ENCODE data around the gene GPC1.

GPC1 gene

DNA sequence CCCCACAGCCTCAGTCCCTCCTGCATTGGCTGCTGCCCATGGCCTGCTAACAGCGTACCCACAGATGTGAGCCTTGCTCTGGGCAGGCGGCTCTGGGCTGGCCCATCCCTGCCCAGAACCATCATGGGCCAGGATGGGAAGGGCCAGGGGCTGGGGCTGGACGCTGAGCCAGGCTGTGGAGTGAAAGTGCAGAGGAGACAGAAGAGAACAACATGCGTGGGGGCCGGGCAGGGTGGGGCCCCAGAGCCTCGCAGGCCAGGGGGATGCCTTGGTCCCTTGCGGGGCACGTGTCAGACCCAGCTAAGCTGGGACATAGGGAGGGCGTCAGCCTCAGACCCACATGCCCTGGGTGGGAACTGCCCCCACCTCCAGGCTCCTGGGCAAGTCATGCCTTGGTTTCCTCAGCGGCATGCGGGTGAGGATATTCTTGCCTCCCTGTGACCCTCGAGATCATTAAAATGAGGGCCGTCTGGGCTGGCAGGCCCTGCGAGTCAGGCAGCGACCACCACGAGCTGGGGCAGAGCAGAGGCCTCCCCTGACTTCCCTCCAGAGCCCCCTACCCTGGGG is 27.3 kb downstream of the GPC1 start:
- 95% methylated on average over 16 of the region's 16 CpGs for WGBS, 2 experiments
- Histone ChIP-seq H3K27ac (ENCODE audit: insufficient read depth, low read depth, low read length, poor library complexity, severe bottlenecking) (no peak overlapping the region), H3K27me3 (ENCODE audit: control insufficient read depth, insufficient read depth, low read length, poor library complexity, severe bottlenecking) (no peaks in the 10 kb centered on the region), H3K4me1 (ENCODE audit: control insufficient read depth, insufficient read depth, low read length) (peaks cover 25% of the 10 kb centered on the region), H3K9me3 (ENCODE audit: control insufficient read depth, low read length) (no peaks in the 10 kb centered on the region), H3K36me3 (ENCODE audit: control insufficient read depth, insufficient read depth, low read length) (peaks cover 11% of the 10 kb centered on the region), H3K4me3 (ENCODE audit: insufficient read depth, low read depth, low read length) (no peak overlapping the region)

DNA sequence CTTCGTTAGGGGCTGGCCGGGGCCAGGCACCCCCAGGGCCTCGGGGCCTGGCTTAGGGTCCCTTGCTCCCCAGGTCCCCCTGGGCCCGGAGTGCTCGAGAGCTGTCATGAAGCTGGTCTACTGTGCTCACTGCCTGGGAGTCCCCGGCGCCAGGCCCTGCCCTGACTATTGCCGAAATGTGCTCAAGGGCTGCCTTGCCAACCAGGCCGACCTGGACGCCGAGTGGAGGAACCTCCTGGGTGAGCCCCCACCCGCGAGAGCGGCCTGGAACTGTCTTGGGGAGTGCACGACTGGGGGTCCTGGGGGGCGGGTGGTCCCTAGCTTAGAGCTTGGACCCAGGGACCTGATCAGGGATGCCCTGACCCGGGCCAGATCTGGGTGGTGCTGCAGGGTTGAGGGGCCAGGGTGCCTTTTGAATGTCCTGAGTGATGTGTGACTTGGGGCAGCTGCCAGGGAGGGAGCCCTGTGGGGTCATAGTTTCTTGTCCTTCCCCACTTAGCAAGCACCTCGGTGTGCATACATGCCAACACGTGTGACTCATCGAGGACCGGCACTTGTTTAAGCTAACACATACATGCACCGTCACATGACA is 27.9 kb downstream of the GPC1 start:
- Histone ChIP-seq H3K27ac (ENCODE audit: insufficient read depth, low read depth, low read length, poor library complexity, severe bottlenecking) (no peak overlapping the region), H3K9me3 (ENCODE audit: control insufficient read depth, low read length) (no peaks in the 10 kb centered on the region), H3K27me3 (ENCODE audit: control insufficient read depth, insufficient read depth, low read length, poor library complexity, severe bottlenecking) (no peaks in the 10 kb centered on the region), H3K4me1 (ENCODE audit: control insufficient read depth, insufficient read depth, low read length) (peaks cover 20% of the 10 kb centered on the region), H3K4me3 (ENCODE audit: insufficient read depth, low read depth, low read length) (no peak overlapping the region), H3K36me3 (ENCODE audit: control insufficient read depth, insufficient read depth, low read length) (peaks cover 11% of the 10 kb centered on the region)
- 91 to 92% methylated on average over 22 of the region's 22 CpGs for WGBS, 2 experiments

DNA sequence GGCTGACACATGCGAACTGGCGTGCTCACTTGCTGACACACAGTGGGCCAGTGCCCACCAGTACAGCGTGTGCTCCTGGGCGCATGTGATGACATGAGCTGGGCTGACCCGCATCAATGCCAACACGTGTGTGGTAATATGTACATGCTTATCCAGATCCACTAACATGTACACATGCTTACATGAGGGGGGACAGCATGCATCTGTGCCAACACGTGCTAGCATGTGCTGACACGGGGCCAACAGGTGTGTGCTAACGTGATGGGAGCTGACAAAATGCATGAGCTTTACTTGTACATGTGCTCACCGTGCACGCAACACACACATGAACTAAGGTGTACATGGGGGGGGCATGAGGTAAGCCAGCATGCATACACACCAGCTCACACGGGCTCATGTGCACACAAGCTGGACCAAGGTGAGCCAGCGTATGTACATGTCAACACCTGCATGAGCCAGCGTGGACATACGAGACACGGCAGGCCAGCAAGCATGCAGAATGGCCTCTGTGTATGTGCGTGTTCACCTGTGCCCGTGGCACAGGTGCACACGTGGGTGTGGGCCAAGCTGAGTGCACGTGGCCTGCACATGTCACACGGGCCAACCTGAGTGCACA is 28.5 kb downstream of the GPC1 start:
- WGBS, 2 experiments = 96% methylated on average over 21 of the region's 21 CpGs
- Histone ChIP-seq H3K4me1 (ENCODE audit: control insufficient read depth, insufficient read depth, low read length) (peaks cover 14% of the 10 kb centered on the region), H3K27ac (ENCODE audit: insufficient read depth, low read depth, low read length, poor library complexity, severe bottlenecking) (no peak overlapping the region), H3K4me3 (ENCODE audit: insufficient read depth, low read depth, low read length) (no peak overlapping the region), H3K36me3 (ENCODE audit: control insufficient read depth, insufficient read depth, low read length) (peaks cover 11% of the 10 kb centered on the region), H3K9me3 (ENCODE audit: control insufficient read depth, low read length) (no peaks in the 10 kb centered on the region), H3K27me3 (ENCODE audit: control insufficient read depth, insufficient read depth, low read length, poor library complexity, severe bottlenecking) (no peaks in the 10 kb centered on the region)

DNA sequence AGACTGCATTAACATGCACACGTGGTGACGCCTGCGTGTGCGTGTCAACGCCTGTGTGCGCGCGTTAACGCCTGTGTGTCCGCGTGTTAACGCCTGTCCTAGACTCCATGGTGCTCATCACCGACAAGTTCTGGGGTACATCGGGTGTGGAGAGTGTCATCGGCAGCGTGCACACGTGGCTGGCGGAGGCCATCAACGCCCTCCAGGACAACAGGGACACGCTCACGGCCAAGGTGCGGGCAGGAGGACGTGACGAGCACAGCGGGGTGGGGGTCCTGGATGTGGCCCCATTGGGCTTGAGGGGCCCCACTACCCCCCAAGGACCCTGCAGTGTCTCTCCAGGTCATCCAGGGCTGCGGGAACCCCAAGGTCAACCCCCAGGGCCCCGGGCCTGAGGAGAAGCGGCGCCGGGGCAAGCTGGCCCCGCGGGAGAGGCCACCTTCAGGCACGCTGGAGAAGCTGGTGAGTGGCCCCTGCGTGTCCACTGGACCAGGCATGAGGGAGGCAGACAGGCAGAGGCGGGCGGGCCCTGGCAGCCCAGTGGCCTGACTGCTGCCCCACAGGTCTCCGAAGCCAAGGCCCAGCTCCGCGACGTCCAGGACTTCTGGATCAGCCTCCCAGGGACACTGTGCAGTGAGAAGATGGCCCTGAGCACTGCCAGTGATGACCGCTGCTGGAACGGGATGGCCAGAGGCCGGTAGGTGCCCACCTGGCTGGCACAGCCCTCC is 29.2 kb downstream of the GPC1 start:
- no peak overlapping the region for H3K4me3 ChIP-seq (ENCODE audit: insufficient read depth, low read depth, low read length)
- 84 to 85% methylated on average over 43 of the region's 43 CpGs for WGBS, 2 experiments
- H3K9me3 ChIP-seq (ENCODE audit: control insufficient read depth, low read length) = no peaks in the 10 kb centered on the region
- peaks cover 11% of the 10 kb centered on the region for H3K36me3 ChIP-seq (ENCODE audit: control insufficient read depth, insufficient read depth, low read length)
- peaks cover 8% of the 10 kb centered on the region for H3K4me1 ChIP-seq (ENCODE audit: control insufficient read depth, insufficient read depth, low read length)
- no peaks in the 10 kb centered on the region for H3K27me3 ChIP-seq (ENCODE audit: control insufficient read depth, insufficient read depth, low read length, poor library complexity, severe bottlenecking)
- H3K27ac ChIP-seq (ENCODE audit: insufficient read depth, low read depth, low read length, poor library complexity, severe bottlenecking) = no peak overlapping the region

DNA sequence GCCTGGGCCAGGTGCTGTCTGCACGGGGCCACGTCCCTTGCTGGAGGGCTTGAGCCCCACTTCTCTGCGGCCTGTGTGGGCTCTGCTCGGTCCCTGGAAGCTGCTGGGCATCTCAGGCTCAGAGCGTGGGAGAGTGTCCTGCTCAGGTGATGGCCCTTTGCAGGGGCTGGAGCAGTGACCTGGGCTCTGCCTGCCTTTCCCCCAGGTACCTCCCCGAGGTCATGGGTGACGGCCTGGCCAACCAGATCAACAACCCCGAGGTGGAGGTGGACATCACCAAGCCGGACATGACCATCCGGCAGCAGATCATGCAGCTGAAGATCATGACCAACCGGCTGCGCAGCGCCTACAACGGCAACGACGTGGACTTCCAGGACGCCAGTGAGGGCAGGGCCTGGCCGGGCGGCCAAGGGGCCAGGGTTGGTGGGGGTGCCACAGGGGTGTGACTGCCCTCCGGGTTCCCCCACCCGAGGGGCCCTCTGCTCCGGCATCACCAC is 29.9 kb downstream of the GPC1 start:
- WGBS, 2 experiments = 95% methylated on average over 22 of the region's 22 CpGs
- Histone ChIP-seq H3K9me3 (ENCODE audit: control insufficient read depth, low read length) (no peaks in the 10 kb centered on the region), H3K36me3 (ENCODE audit: control insufficient read depth, insufficient read depth, low read length) (peaks cover 11% of the 10 kb centered on the region), H3K27me3 (ENCODE audit: control insufficient read depth, insufficient read depth, low read length, poor library complexity, severe bottlenecking) (no peaks in the 10 kb centered on the region), H3K4me1 (ENCODE audit: control insufficient read depth, insufficient read depth, low read length) (peaks cover 1% of the 10 kb centered on the region), H3K4me3 (ENCODE audit: insufficient read depth, low read depth, low read length) (no peak overlapping the region), H3K27ac (ENCODE audit: insufficient read depth, low read depth, low read length, poor library complexity, severe bottlenecking) (no peak overlapping the region)

DNA sequence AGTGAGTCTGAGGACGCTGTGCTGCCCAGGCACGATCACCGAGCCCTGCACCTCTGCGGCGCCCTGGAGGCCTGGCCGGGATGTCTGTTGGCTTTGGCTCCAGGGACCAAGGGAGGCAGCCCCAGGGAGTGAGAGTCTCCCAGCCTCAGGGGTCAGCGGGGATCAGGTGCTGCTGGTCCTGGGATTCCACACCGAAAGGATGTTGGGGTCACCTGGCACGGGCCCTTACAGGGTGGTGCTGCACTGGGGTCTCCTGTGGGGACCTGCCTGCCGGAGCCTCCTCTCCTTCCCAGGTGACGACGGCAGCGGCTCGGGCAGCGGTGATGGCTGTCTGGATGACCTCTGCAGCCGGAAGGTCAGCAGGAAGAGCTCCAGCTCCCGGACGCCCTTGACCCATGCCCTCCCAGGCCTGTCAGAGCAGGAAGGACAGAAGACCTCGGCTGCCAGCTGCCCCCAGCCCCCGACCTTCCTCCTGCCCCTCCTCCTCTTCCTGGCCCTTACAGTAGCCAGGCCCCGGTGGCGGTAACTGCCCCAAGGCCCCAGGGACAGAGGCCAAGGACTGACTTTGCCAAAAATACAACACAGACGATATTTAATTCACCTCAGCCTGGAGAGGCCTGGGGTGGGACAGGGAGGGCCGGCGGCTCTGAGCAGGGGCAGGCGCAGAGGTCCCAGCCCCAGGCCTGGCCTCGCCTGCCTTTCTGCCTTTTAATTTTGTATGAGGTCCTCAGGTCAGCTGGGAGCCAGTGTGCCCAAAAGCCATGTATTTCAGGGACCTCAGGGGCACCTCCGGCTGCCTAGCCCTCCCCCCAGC is 30.5 kb downstream of the GPC1 start:
- Histone ChIP-seq H3K4me3 (ENCODE audit: insufficient read depth, low read depth, low read length) (no peak overlapping the region), H3K27me3 (ENCODE audit: control insufficient read depth, insufficient read depth, low read length, poor library complexity, severe bottlenecking) (no peaks in the 10 kb centered on the region), H3K27ac (ENCODE audit: insufficient read depth, low read depth, low read length, poor library complexity, severe bottlenecking) (no peak overlapping the region), H3K9me3 (ENCODE audit: control insufficient read depth, low read length) (no peaks in the 10 kb centered on the region), H3K36me3 (ENCODE audit: control insufficient read depth, insufficient read depth, low read length) (peaks cover 11% of the 10 kb centered on the region), H3K4me1 (ENCODE audit: control insufficient read depth, insufficient read depth, low read length) (no peaks in the 10 kb centered on the region)
- 86 to 87% methylated on average over 28 of the region's 28 CpGs for WGBS, 2 experiments

DNA sequence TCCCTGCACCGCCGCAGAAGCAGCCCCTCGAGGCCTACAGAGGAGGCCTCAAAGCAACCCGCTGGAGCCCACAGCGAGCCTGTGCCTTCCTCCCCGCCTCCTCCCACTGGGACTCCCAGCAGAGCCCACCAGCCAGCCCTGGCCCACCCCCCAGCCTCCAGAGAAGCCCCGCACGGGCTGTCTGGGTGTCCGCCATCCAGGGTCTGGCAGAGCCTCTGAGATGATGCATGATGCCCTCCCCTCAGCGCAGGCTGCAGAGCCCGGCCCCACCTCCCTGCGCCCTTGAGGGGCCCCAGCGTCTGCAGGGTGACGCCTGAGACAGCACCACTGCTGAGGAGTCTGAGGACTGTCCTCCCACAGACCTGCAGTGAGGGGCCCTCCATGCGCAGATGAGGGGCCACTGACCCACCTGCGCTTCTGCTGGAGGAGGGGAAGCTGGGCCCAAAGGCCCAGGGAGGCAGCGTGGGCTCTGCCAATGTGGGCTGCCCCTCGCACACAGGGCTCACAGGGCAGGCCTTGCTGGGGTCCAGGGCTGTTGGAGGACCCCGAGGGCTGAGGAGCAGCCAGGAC is 31.2 kb downstream of the GPC1 start:
- Histone ChIP-seq H3K36me3 (ENCODE audit: control insufficient read depth, insufficient read depth, low read length) (peaks cover 11% of the 10 kb centered on the region), H3K4me3 (ENCODE audit: insufficient read depth, low read depth, low read length) (no peak overlapping the region), H3K27me3 (ENCODE audit: control insufficient read depth, insufficient read depth, low read length, poor library complexity, severe bottlenecking) (no peaks in the 10 kb centered on the region), H3K4me1 (ENCODE audit: control insufficient read depth, insufficient read depth, low read length) (no peaks in the 10 kb centered on the region), H3K9me3 (ENCODE audit: control insufficient read depth, low read length) (no peaks in the 10 kb centered on the region), H3K27ac (ENCODE audit: insufficient read depth, low read depth, low read length, poor library complexity, severe bottlenecking) (no peak overlapping the region)
- 92 to 94% methylated on average over 19 of the region's 19 CpGs for WGBS, 2 experiments

DNA sequence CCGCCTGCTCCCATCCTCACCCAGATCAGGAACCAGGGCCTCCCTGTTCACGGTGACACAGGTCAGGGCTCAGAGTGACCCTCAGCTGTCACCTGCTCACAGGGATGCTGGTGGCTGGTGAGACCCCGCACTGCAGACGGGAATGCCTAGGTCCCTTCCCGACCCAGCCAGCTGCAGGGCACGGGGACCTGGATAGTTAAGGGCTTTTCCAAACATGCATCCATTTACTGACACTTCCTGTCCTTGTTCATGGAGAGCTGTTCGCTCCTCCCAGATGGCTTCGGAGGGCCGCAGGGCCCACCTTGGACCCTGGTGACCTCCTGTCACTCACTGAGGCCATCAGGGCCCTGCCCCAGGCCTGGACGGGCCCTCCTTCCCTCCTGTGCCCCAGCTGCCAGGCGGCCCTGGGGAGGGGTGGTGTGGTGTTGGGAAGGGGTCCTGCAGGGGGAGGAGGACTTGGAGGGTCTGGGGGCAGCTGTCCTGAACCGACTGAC is 31.7 kb downstream of the GPC1 start:
- 86 to 90% methylated on average over 11 to 12 of the region's 12 CpGs for WGBS, 2 experiments
- peaks cover 8% of the 10 kb centered on the region for H3K36me3 ChIP-seq (ENCODE audit: control insufficient read depth, insufficient read depth, low read length)
- no peaks in the 10 kb centered on the region for H3K4me1 ChIP-seq (ENCODE audit: control insufficient read depth, insufficient read depth, low read length)
- no peaks in the 10 kb centered on the region for H3K27me3 ChIP-seq (ENCODE audit: control insufficient read depth, insufficient read depth, low read length, poor library complexity, severe bottlenecking)
- no peak overlapping the region for H3K27ac ChIP-seq (ENCODE audit: insufficient read depth, low read depth, low read length, poor library complexity, severe bottlenecking)
- no peak overlapping the region for H3K4me3 ChIP-seq (ENCODE audit: insufficient read depth, low read depth, low read length)
- no peaks in the 10 kb centered on the region for H3K9me3 ChIP-seq (ENCODE audit: control insufficient read depth, low read length)

DNA sequence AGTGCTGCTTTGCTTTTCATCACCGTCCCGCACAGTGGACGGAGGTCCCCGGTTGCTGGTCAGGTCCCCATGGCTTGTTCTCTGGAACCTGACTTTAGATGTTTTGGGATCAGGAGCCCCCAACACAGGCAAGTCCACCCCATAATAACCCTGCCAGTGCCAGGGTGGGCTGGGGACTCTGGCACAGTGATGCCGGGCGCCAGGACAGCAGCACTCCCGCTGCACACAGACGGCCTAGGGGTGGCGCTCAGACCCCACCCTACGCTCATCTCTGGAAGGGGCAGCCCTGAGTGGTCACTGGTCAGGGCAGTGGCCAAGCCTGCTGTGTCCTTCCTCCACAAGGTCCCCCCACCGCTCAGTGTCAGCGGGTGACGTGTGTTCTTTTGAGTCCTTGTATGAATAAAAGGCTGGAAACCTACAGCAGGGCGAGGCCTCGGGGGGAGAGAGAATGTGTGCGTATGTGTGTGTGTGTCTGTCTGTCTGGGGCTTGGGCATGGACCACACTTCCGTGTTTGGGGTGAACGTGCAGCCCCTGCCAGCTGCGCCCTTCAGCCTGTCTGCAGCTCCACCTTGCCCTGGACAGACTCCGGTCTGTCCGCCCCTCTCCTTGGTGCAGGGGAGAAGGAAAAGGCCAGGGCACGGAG is 32.3 kb downstream of the GPC1 start:
- 91 to 92% methylated on average over 22 of the region's 22 CpGs for WGBS, 2 experiments
- no peak overlapping the region for H3K27ac ChIP-seq (ENCODE audit: insufficient read depth, low read depth, low read length, poor library complexity, severe bottlenecking)
- H3K36me3 ChIP-seq (ENCODE audit: control insufficient read depth, insufficient read depth, low read length) = peaks cover 4% of the 10 kb centered on the region

More for the DNA sequence above, 32.3 kb downstream of the GPC1 start:
- Histone ChIP-seq H3K9me3 (ENCODE audit: control insufficient read depth, low read length) (no peaks in the 10 kb centered on the region), H3K4me1 (ENCODE audit: control insufficient read depth, insufficient read depth, low read length) (no peaks in the 10 kb centered on the region), H3K27me3 (ENCODE audit: control insufficient read depth, insufficient read depth, low read length, poor library complexity, severe bottlenecking) (no peaks in the 10 kb centered on the region), H3K4me3 (ENCODE audit: insufficient read depth, low read depth, low read length) (no peak overlapping the region)
